Measurements from ENCODE around the gene GBP7. TPM values are rescaled to one million over a fixed set of nuclear protein-coding genes. Genes with fewer than 3 reads are reported as not detected.

GBP7 gene
- total and polyA plus RNA-seq, 2 donors from 2014 or later, result not detected

DNA sequence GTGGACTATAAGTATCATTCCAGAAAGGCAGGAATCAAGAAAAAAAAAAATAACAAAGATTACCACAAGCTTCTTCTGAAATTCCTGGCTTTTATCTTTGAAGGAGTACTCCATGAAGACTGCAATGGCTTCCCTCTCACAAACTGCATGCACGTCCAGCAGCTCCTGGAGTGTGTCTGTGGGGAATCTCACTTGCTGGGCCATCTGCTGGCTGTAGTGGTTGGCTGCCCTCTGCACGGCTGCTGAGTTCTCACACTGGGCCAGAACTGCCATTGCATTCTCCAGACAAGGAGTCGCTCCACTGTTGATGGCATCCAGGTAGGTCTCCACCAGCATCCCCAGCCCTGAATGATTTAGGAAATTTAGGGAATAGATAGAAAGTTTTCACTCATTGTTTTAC is 26.6 kb downstream of the GBP7 start:
- H3K27me3 ChIP-seq (ENCODE audit: control insufficient read depth, insufficient read depth, low read length), result no peaks in the 10 kb centered on the region

DNA sequence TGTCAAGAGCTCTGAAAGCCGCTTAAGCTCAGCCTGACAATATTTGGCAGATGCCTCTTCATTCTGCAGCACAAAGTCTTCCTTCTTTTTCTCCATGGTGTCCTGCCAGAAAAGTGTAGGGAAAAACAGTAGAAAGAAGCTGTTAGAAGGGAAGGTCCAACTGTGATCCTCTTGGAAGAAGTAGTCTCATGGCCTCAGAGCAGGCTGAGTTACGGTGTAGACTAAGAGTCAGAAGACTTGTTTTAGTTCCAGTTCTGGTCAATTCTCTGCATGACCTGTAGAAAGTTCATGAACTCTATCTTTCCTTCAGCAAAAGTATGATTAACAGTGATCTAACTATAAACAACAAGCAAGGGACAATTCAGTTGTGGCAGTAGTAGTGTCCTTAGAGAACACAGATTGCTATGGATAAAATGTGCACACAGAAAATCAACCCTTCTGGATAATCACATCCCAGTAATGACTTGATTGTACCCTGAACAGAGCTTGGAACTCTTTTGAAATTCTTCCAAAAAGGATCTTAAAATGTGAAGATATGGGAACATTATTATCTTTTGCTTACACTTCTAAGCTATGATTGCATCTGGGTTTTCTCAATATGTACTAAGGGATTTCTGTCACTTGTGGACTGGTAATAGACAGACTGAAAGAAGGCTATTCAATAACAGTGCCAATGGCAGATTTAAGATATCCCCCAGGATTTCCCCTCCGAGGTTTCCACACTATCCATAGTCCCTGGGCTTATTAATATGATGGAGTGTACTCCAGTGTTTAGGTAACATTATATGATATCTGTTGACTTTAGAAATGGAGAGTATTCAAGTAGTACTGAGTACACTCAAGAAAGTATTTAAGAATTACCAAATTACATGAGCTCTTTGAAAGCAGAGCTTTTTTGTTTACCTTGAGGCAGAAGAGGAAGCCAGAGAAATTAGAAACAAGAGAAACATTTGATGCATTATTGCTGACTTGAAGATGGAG is 27.8 kb downstream of the GBP7 start:
- H3K4me3 ChIP-seq (ENCODE audit: low read length in 3 of 3), result no peak overlapping the region
- no peaks in the 10 kb centered on the region for H3K27me3 ChIP-seq (ENCODE audit: control insufficient read depth, insufficient read depth, low read length)
- intact Hi-C loops (cut with DNase I), result no loop called here
- TF ChIP-seq, protein P1, sequence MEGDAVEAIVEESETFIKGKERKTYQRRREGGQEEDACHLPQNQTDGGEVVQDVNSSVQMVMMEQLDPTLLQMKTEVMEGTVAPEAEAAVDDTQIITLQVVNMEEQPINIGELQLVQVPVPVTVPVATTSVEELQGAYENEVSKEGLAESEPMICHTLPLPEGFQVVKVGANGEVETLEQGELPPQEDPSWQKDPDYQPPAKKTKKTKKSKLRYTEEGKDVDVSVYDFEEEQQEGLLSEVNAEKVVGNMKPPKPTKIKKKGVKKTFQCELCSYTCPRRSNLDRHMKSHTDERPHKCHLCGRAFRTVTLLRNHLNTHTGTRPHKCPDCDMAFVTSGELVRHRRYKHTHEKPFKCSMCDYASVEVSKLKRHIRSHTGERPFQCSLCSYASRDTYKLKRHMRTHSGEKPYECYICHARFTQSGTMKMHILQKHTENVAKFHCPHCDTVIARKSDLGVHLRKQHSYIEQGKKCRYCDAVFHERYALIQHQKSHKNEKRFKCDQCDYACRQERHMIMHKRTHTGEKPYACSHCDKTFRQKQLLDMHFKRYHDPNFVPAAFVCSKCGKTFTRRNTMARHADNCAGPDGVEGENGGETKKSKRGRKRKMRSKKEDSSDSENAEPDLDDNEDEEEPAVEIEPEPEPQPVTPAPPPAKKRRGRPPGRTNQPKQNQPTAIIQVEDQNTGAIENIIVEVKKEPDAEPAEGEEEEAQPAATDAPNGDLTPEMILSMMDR (IDR thresholded peaks at IDR 0.05; ENCODE audit: borderline replicate concordance, extremely low read depth, insufficient read depth), result no peak
- FAIRE-seq (no peak), DNase-seq (no peak)
- no peak overlapping the region for H3K27ac ChIP-seq (ENCODE audit: low read depth in 2 of 2, low read length in 2 of 2)
- H3K36me3 ChIP-seq (ENCODE audit: control insufficient read depth in 2 of 3, insufficient read depth in 3 of 3, low read length in 3 of 3), result no peaks in the 10 kb centered on the region
- no peaks in the 10 kb centered on the region for H3K4me1 ChIP-seq (ENCODE audit: control insufficient read depth in 2 of 3, insufficient read depth in 2 of 3, low read depth in 1 of 3, low read length in 3 of 3)
- no peak overlapping the region for H3K9ac ChIP-seq (ENCODE audit: low read length in 3 of 3)
- H3K9me3 ChIP-seq (ENCODE audit: control insufficient read depth in 2 of 3, insufficient read depth in 1 of 3, low read length in 3 of 3), result no peaks in the 10 kb centered on the region

More for the DNA sequence above, 26.6 kb downstream of the GBP7 start:
- no peaks in the 10 kb centered on the region for H3K9me3 ChIP-seq (ENCODE audit: control insufficient read depth in 2 of 3, insufficient read depth in 1 of 3, low read length in 3 of 3)
- H3K36me3 ChIP-seq (ENCODE audit: control insufficient read depth in 2 of 3, insufficient read depth in 3 of 3, low read length in 3 of 3), result no peaks in the 10 kb centered on the region
- no peaks in the 10 kb centered on the region for H3K4me1 ChIP-seq (ENCODE audit: control insufficient read depth in 2 of 3, insufficient read depth in 2 of 3, low read depth in 1 of 3, low read length in 3 of 3)
- peak in 4 of 5 donors; percentile 26 to 64 (median 28) for DNase-seq
- TF ChIP-seq, protein P1 (IDR thresholded peaks at IDR 0.05; ENCODE audit: borderline replicate concordance, extremely low read depth, insufficient read depth), result peak; percentile 15
- no peak overlapping the region for H3K27ac ChIP-seq (ENCODE audit: low read depth in 2 of 2, low read length in 2 of 2)
- no peak overlapping the region for H3K4me3 ChIP-seq (ENCODE audit: low read length in 3 of 3)
- H3K9ac ChIP-seq (ENCODE audit: low read length in 3 of 3), result no peak overlapping the region
- FAIRE-seq, result no peak
- intact Hi-C loops (cut with DNase I), result no loop called here

DNA sequence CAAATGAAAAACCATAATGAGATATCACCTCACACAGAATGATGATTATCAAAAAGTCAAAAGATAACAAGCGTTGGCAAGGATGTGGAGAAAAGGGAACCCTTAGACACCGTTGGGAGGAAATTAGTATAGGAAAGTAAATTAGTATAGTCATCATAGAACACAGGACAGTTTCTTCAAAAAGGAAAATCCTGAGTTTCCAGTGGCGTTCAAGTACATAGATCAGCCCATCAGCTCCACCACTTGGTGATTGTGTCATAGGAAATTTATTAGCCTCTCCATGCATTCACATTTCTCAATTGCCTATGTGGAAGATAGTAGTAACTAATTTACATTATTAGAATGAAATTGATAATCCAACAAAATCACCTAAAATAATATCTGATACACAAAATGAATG is 29.1 kb downstream of the GBP7 start:
- H3K27ac ChIP-seq (ENCODE audit: low read depth in 2 of 2, low read length in 2 of 2), result no peak overlapping the region
- no peak overlapping the region for H3K4me3 ChIP-seq (ENCODE audit: low read length in 3 of 3)
- FAIRE-seq, result no peak
- no peaks in the 10 kb centered on the region for H3K27me3 ChIP-seq (ENCODE audit: control insufficient read depth, insufficient read depth, low read length)
- TF ChIP-seq, protein P1 (IDR thresholded peaks at IDR 0.05; ENCODE audit: borderline replicate concordance, extremely low read depth, insufficient read depth), result no peak
- intact Hi-C loops (cut with DNase I), result no loop called here
- no peaks in the 10 kb centered on the region for H3K4me1 ChIP-seq (ENCODE audit: control insufficient read depth in 2 of 3, insufficient read depth in 2 of 3, low read depth in 1 of 3, low read length in 3 of 3)
- H3K9ac ChIP-seq (ENCODE audit: low read length in 3 of 3), result no peak overlapping the region
- no peaks in the 10 kb centered on the region for H3K36me3 ChIP-seq (ENCODE audit: control insufficient read depth in 2 of 3, insufficient read depth in 3 of 3, low read length in 3 of 3)
- H3K9me3 ChIP-seq (ENCODE audit: control insufficient read depth in 2 of 3, insufficient read depth in 1 of 3, low read length in 3 of 3), result no peaks in the 10 kb centered on the region
- no peak for DNase-seq
